Tibial nerve (tissue), 4 donors: Measurements from ENCODE around the gene STX8.

Experiments
- CTCF ChIP-seq, 5 experiments: fragments of 200-600 bp in 3 of 5; fragments of 450-650 bp in 2 of 5; sonication (generic) in 3 of 5; IDR thresholded peaks; one replicate each; pipeline ENCODE4 v1.5.1; 2016 to 2019; ENCODE audit warnings: antibody characterized with exemption in 5 of 5, mild to moderate bottlenecking in 3 of 5, moderate library complexity in 2 of 5
- EP300 ChIP-seq, 2 donors: sonication (generic); formaldehyde crosslinking; IDR thresholded peaks; one replicate each; pipeline ENCODE4 v1.6.1; 2017; ENCODE audit warnings: antibody characterized with exemption in 2 of 2, mild to moderate bottlenecking in 1 of 2
- POLR2A ChIP-seq, 2 donors: fragments of 450-650 bp; IDR thresholded peaks; one replicate each; pipeline ENCODE4 v1.6.1; 2017; ENCODE audit warnings: antibody characterized with exemption in 2 of 2, mild to moderate bottlenecking in 2 of 2, moderate library complexity in 2 of 2

- TF ChIP-seq CTCF (IDR thresholded peaks at IDR 0.05) (no peak), POLR2A (IDR thresholded peaks at IDR 0.05) (no peak), EP300 (IDR thresholded peaks at IDR 0.05) (no peak)
Measured at GRCh38 chr17:9382626-9383025, 193.0 kb downstream of the STX8 start.
